ENCODE data around the gene CYP2A13.

The CYP2A13 gene

DNA sequence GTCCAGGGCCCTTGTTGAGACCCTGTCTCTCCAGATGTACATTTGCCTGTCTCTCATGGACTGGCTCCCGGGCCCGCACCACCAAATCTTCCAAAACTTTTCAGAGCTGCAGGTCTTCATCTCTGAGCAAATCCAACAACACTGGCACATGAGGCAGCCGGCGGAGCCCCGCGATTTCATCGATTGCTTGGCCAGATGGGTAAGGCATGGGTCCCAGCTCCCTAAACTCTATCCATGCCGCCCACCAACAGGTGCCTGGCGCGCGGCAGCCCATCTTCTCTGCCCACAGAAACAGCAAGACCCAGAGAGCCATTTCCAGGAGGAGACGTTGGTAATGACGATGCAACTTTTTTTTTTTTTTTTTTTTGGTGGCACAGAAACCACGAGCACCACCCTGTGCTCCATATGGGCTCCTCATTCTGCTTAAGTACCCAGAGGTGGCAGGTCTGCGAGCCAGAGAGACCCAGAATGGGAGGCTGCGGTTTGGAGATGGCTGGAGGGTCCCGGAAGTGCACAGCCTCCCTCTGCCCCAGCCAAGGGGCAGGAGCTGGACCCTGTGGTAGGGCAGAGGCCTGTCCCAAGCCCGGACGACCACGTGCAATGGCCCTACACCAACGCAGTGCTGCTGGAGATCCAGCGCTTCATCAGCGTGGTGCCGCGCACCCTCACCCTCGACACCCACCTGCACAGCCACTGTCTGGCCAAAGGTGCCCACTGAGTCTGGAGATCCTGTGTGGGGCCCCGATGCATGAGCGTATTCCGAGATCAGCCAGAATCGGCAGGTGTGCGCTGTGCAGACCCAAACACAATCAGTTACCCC lies 48.6 kb downstream of the CYP2A13 start:
- DNase-seq (ENCODE audit: low read depth): no peak
- no peak for TF ChIP-seq CTCF (IDR thresholded peaks at IDR 0.05; ENCODE audit: insufficient read depth, low read depth, low read length, missing control alignments)
- H3K4me3 ChIP-seq (ENCODE audit: low read length): no peak overlapping the region

DNA sequence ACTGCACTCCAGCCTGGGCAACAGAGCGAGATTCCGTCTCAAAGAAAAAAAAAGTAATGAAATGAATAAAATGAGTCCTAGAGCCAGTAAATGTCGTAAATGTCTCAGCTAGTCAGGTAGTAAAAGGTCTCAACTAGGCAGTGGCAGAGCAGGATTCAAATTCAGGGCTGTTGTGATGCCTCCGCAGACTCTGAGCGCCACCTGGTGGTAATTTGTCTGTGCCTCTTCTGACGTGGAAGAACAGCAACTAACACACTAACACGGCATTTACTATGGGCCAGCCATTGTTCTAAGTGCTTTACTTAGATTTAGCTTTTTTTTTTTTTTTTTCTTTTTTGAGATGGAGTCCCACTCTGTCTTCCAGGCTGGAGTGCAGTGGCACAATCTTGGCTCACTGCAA lies 56.2 kb downstream of the CYP2A13 start:
- DNase-seq (ENCODE audit: low read depth): peak; percentile 86
- H3K4me3 ChIP-seq (ENCODE audit: low read length): no peak overlapping the region
- TF ChIP-seq CTCF (IDR thresholded peaks at IDR 0.05; ENCODE audit: insufficient read depth, low read depth, low read length, missing control alignments): peak; percentile 90

Data from epithelial cell of esophagus (primary cell).